Limb (tissue), 2 donors: ENCODE results near the gene TSPAN18.

Source experiments
- DNase-seq, 2 donors: peaks; one replicate each; pipeline ENCODE4 v3.0.0-alpha.2; 2016; ENCODE audit errors: extremely low spot score in 2 of 2

Gene TSPAN18

DNA sequence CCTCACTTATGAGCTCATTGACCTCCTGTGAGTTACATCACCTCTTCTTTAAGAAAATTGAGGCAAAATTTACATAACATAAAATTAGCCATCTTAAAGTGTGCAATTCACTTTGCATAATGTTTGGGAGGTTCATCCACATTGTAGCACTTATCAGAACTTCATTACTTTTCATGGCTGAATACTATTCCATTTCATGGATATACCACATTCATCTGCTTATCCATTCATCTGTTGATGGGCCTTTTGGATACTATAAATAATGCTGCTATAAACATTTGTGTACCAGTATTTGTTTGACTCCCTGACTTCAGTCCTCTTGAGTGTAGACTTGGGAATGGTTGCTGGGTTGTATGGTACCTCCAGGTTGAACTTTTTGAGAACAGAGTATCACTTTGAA is 120.6 kb downstream of the TSPAN18 start:
- no peak for DNase-seq

DNA sequence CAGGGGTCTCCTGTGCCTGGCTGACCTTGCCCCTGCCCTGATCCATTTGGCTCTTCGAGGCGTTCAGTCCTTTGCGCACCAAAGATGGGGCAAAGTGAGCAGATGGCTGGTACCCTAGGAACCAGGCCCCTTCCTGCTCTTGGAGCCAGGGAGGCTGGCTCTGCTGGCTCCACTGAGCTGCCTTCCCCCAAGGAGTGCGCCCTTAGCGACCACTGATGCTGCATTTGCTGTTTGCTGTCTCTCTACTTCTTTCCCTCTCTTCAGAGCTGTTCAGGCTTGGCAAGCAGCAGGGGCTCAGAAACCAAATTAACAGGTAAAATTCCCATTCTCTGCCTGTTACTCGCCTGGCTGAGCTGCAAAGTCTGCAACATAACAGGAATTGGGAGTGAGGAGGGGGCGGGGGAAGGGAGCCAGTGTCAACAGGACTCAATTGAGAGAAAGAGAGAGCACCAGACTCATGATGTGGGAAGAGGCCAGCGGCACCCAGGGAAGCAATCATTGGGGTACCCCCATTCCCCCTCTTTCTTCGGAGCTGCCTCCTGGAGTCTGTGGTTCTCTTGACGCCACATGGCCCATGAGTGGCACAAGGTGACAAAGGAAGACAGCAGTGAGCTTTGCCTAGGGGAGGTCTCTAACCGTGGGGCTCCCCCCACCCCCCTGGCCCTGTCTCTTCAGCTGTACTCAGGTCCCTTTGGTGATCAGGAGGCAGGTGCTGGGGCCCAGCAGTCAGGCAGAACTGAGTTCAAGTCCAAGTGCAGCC is 121.6 kb downstream of the TSPAN18 start:
- no peak for DNase-seq

DNA sequence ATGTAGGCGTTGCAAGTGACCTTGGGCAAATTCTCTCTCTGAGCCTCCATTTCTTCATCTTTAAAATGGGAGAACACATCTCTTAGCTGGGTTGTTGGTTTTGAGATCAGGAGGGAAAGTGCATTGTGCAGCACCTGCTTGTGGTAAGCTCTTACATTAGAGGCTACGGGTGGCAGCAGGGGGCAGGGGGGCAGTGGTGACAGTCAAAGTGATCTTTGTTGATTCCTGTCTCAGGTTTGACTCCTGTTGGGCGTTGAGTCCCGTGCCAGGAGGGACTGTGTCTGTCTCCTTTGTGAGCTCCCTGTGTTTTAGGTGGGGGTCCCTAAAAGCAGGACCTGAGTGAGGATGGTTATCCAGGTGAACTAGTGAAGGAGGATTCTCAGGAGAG is 122.2 kb downstream of the TSPAN18 start:
- no peak for DNase-seq

DNA sequence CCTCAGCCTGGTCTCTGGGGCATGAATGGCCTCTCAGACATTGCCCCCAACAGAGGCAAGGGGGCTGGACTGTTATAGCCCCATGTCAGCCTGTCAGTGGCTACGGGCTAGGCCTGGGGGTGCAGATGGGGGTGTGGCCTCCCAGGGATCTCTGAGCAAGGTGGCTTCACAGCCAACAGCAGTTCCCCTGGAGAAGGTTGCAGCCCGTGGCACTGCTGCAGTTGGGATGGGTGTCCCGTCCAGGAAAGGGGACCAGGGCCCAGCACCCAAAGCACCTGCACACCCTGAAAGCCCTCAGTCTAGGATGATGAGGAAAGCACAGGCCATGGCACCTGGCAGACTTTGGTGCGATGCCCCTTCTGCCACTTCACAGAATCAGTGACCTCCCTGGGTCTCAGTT is 122.7 kb downstream of the TSPAN18 start:
- DNase-seq = no peak

DNA sequence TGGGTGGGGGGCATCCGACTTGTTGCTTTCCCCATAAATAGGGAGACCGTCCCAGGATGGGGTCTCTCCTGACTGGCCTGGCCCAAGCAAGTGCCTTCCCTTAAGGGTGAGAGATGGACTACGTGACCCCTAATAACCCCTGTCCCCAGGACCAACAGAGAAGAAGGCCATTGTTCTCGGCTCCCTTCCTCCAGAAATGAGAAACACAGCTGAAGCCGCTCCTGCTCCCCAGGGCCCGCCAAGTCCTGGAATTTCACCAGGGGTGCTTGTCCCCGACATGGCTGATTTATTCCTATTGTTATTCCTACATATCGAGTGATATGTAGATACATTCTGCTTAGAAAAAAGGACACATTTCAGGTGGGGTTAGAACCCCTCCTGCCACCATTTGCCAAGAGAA is 123.2 kb downstream of the TSPAN18 start:
- no peak for DNase-seq

DNA sequence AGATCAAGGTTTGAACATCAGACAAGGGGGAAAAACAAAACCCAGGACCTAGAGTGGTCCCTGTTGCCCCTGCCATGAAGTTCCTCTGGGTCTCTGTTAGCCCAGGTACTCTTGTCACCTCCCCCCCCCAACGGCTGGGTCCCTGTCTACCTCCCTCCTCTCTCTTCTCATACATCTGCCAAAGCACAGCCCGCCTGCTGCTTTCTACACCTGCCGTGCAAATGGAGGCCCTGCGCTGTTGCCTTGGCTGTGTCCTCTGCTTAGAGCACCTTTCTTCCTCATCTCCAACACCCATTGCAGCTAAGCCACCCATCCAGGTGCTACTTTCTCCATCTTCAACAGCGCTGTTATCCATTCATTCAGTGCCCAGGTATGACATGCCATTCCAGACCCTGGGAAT is 124.7 kb downstream of the TSPAN18 start:
- DNase-seq = no peak

DNA sequence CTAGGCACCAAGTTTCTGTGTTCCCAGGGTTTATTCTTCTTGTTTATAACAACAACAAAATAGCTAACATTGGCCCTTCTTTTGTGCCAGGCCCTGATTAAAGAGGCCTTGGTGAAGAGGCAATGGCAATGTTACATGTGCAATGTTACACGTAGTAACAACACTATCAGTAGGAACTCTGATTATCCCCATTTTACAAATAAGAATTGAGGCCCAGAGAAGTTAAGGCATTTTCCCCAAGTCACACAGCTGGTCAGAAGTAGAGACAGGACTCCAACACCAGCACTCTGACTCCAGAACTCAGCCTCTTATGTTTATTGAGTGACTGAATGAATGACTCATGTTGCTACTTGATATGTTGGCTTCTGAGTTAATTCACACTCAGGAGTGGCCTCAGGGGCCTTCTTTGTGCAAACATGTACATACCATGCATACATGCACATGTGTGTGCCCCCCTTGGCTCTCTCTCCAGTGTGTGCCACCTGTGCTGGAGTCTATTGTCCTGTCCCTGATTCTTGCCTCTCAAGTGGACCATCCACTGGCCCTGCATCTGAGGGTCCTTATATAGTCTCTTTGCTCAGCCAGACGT is 125.5 kb downstream of the TSPAN18 start:
- no peak for DNase-seq

DNA sequence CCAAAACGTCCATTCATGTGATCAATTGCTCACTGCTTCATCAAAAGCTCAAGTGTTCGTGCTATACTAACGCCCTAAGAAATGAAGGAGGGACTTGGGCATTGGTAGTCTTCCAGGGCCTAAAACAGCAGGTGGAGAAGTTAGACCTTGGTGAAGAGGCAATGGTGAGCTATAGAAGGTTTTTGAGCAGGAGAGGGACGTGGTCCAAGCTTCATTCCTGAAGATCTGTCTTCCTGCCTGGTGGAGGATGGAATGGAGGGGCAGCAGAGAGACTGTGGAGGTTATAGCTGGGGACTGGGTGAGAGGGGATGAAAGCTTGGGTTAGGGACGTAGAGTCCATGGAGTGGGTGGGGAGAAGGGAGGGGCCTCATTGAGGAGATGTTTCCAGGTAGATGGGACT is 126.2 kb downstream of the TSPAN18 start:
- no peak for DNase-seq

DNA sequence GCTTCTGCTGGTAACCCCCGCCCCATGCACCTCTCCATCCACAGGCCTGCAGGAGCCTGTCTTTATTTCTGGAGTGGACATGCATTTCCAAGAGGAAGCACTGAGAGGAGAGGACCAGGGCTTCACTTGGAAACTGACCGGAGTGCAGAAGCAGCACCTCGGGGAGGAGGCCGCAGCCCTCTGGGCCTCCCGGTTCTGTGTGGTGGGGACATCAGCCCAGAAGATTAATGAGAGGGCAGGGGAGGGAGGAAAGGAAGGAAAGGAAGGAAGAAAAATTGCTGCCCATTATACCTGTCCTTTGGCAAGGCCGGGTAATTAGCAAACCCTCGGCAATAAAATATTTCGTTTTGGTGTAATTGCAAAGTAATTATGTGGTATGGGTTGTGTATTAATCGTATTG is 126.9 kb downstream of the TSPAN18 start:
- DNase-seq = no peak

DNA sequence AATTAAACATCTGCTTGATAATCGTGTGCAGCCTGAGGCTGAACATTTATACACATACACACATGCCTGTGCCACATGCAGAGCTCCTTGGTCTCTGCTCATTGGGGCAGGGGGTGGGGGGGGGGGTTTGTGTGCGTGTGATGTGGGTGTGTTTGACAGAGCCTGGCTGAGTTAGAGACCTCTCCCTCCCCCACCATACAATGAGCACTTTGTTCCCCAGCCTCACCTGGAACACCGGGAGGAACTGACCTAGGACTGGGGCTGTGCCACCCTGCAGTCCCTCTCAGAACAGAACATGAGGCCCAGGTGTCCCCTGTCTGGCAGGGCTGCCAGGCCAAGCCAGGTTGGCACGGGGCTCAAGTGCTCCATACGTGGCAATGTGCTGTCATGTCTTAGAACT is 127.3 kb downstream of the TSPAN18 start:
- peak in 1 of 2 donors; percentile 63 for DNase-seq

DNA sequence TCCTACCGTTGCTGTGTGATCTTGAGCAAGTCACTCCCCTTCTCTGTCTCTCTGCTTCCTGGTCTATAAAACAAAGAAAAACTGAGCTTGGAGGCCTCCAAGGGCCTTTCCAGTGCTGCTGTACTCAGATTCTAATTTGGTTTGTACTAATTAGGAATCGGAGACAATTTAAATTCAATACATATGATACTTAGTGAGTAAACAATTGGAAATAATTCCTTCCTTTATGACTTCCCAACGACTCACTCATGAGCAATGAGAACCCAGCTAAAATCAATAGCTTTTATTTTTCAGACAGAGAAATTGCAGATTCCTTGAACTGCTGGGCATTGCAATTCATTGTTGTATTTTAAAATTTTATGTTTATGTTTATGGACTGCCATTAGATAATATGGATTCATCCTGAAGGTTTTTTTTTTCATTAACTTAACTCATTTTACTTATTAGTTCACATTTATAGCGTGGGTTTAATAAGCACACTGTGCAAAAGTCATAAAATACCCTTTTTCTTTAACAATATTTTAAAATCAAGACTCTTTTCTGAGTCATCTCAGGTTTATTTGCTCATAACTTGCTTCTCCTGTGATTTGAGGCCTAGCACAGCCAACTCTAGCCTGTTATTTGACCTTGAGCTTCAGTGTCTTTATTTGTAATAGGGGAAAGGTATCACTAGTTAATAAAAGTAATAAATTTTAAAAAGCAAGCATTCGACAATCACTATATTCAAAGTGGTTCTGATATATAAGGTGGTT is 128.2 kb downstream of the TSPAN18 start:
- no peak for DNase-seq

DNA sequence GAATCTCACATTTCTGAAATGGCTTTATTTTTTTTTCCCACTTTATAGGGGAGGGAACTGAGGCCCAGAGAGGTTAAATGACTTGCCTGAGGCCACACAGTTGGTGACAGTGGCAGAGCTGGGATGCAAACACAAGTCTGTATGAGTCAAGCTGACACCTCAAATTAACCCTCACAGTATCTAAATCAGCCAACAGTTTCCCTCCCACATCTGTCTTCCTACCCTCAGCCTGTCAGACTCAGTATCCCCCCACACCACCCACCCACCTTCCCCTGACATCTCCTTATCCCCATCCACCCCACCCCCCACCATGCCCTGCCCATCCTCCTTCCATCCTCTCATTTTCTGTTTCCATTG is 128.7 kb downstream of the TSPAN18 start:
- DNase-seq = no peak

DNA sequence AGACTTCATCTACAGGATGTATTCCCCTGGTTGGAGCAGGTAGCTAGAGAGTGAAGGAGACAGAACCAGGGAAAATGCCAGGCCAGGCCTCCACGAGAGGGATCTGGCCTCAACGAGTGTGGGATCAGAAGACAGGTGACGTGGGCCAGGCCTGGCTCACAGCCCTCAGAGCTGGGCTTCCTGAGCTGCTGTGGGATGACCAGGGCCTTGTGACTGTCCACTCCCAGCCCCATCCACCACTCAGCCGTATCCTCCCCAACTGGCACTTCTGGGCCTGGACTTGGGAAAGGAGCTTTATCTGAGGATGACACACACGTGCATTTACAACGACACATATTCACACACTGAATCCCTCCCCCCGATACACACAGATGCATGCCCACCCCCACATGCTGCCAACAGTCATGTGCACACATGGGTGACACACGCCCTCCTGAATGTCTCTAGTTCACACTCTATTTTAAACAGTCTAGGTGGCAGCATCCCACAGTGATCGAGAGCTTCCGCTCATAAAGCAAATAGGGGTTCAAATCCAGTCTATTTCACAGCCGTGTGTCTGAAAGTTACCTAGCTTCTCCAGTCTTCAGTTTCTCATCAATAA is 130.8 kb downstream of the TSPAN18 start:
- DNase-seq = no peak

DNA sequence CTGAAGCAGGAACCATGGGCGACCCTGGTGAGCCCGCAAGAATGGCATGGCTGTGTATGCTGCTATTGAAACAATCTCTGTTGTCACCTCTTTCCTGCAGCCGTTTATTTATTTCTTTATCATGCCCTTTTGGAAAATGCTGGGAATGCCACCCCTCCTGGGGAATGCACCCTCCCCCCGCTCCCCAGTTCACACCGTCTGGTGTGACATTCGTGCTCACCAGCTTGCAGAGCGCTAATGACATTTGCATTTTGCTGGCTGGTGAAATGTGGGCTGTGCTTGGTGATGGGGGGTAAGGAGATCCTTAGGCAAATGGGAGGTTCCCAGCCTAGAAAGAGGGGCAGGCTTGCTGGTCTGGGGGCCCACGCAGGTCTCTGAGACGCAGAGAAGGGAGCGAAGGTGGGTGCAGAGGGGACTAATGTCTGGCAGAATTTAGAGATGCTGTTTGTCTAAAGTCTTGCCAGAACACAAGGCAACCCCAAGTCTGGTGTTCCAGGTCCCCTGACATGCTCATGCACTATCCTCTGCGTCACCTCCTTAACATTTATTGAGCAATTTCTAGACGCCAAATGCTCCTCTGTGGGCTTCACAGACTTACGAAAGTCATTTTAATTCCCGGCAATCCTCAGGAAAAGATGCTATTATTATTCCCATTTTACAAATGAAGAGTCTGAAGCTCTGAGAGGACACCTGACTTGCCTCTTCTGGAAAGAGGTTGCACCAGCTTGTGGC is 132.2 kb downstream of the TSPAN18 start:
- DNase-seq = no peak

DNA sequence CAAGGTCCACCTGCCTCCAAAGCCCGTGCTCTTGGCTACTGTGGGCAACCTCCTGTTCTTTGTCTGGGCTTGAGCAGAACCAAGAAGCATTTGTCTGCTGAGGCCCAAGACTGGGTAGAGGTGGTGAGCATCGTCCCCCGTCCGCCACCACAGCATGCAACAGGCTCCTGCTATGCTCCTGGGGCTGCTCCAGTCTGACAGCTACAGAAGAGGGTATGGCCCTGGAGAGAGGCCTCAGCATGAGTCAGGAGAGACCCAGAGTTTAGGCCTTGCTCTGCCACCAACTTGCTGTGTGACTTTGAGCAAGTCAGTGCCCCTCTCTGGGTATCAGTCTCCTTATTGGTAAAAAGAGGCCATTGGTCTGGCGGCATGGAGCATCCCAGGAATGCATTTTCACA is 132.8 kb downstream of the TSPAN18 start:
- no peak for DNase-seq

DNA sequence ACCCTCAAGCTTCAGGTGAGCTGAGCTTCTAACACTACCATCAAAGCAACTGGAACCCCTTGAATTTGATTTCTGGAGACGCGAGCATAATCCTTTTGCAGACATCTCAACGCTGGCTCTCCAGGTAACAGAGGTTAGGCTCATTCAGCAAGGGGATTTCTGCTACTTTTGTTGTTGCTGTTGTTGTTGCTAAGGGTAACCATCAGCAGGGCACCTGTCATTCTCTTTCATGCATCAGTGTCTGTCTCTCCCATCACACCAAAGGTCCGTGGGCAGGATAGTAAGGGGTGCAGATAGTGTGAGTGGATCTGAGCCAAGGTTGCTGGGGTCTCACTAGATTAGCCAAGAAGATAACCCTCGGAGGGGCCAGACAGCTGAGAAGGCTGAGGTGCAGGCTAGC is 133.6 kb downstream of the TSPAN18 start:
- DNase-seq = no peak

DNA sequence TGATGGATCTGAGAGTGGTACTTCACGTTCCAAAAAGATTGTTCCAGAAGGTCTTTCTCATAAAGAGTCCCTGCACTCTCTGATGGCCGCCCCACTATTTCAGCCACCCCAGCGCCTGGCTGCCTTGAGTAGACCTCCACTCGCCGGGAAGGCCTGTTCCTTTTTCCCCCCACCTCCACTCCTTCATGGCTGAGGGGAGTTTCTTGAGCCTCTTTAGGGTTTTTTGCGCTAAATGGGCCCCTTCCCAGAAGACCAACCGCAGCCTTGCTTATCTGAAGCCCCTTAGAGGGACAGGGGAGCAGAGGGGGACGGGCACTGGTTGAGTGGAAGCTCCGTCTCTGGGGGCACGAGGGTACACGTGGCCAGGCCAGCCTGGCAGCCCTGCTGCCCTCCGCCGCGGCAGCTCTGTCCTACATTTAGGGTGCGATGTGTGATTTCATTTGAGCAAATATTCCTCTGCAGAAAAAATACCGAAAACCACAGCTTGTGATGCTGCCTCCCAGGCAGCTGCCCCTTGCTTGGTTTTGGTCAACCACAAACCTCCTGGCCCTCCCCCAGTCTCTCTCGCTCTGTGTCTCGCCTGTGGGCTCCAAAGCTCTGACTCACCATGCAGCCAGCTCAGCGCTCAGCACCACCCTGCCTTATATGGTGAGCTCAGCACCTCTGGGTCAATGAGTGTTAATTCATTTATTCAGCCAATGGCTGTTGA is 135.2 kb downstream of the TSPAN18 start:
- DNase-seq = no peak

DNA sequence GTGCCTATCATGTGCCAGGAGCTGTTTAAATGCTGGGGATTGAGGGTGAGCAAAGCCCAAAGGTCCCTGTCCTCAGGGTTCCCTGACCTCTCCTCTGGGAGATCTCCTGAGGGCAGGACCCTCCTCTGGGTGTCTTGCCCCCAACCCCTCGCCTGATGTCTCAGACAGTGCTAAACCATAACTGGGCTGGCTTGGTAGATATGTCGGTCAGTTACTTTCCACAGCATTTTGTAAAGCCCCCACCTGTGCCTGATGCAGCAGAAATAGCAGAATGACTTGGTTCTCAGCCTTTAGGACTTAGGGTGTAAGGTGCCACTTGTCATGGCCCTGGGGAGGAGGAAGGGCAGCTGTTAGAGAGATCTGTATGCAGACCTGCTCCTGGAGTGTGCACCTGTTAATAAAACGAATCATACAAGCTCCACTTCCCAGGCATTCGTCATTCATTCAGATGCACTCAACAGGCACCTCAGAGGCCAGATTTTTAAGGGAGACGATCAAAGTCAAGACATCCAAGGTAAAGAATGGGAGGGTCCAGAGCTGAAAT is 135.9 kb downstream of the TSPAN18 start:
- DNase-seq = no peak

DNA sequence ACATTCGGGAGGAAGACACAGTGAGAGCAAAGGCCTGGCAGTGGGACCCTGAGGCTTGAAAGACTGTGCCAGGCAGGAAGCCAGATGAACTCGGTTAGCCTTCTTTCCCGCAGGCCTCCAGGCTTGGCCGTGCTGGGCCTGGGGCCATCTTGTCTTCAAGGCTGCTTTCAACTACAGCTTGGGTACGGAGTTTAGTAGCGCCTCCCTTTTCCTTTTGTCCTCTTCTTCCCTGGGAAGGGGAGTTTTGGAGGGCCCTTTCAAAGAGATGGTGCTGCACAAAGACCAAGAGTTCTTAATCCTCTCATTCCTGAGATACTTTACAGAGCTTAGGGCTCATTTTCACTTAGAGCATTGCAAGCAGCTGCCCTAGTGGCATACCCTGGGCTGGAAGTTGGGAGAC is 136.5 kb downstream of the TSPAN18 start:
- DNase-seq = no peak

DNA sequence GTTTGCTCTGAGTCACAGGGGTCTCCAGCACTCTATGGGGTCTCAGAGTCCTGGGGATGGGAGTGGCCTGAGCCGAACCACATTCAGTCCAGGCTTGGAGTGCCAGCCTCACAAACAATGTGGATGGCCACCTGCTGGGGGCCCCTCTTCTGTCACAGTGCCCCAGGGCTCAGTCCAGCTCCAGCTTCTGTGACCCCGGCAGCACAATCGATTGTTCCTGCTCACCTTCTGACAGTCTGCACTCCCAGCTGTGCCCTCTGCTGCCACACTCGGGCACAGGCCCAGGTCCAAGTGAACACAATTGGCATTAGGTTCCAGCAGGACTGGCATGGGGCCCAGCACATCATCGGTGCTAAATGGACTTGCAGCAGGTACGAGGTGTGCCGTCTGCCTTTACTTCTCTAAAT is 139.1 kb downstream of the TSPAN18 start:
- no peak for DNase-seq

DNA sequence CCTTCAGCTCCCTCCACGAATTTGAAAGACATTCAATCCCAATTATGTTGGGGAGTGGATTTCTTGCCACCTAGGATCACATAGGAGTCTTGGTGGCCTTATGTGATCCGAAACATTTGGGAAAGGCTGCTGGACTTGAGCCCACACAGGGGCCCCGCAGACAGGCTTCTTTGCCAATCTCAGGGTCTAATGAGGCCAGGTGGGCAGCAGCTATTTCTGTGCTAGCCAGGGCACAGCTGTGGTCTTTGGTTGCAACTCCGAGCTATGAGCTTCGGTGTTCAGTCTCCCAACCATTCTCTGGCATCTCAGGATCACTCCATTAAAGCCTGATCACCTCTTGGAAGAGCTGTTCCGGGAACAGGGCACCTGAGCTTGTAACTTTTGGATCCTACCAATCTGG is 139.5 kb downstream of the TSPAN18 start:
- no peak for DNase-seq
